IMR-90 (cell line): Measurements from ENCODE around the gene TGM5. TPM values are rescaled to one million over a fixed set of nuclear protein-coding genes. Genes with fewer than 3 reads are reported as not detected.

Source experiments
- ATAC-seq: fragments of 200-7000 bp; cut with Tn5 transposase; 2 replicates; pipeline ENCODE4 v1.9.1; 2020; ENCODE audit warnings: low read depth, mild to moderate bottlenecking, moderate library complexity
- BruUV-seq: library from RNA; stranded (reverse); fragments of 400-500 nt; replicated peaks from 2 replicates; lab custom pipeline; 2021; lab: Mats Ljungman, UMichigan
- CTCF ChIA-PET: fragments of 300-600 bp; formaldehyde crosslinking; extraction: SDS; loops from one replicate; lab custom pipeline; 2021; ENCODE audit warnings: antibody characterized with exemption; lab: Yijun Ruan, JAX
- POLR2A ChIA-PET: fragments of 300-600 bp; sonication (Branson Sonifier 250); formaldehyde crosslinking; loops from one replicate; lab custom pipeline; 2022; ENCODE audit warnings: antibody characterized with exemption; ENCODE audit not compliant: unreplicated experiment; lab: Charles Lee
- DNase-seq: peaks from one replicate; pipeline ENCODE4 v3.0.0; 2013
- H2AFZ ChIP-seq: replicated peaks from 2 replicates; pipeline ENCODE3; 2013; ENCODE audit warnings: low read length, mild to moderate bottlenecking; ENCODE audit not compliant: poor library complexity
- H2AK5ac ChIP-seq: 2 replicates; pipeline ENCODE4 v1.6.1; 2013; ENCODE audit warnings: low read depth, low read length, inconsistent platforms
- H2AK9ac ChIP-seq: replicated peaks from 2 replicates; pipeline ENCODE3; 2013; ENCODE audit warnings: mild to moderate bottlenecking, low read depth, low read length, moderate library complexity; ENCODE audit not compliant: poor library complexity
- H2BK120ac ChIP-seq: 2 replicates; pipeline ENCODE4 v1.6.1; 2013; ENCODE audit warnings: low read depth, low read length, inconsistent platforms
- H2BK15ac ChIP-seq: 3 replicates; pipeline ENCODE4 v1.6.1; 2013; ENCODE audit warnings: low read depth, low read length, inconsistent platforms
- H2BK20ac ChIP-seq: 2 replicates; pipeline ENCODE4 v1.6.1; 2013; ENCODE audit warnings: low read depth, mild to moderate bottlenecking, inconsistent platforms, low read length, moderate library complexity
- H2BK5ac ChIP-seq: 2 replicates; pipeline ENCODE4 v1.6.1; 2013; ENCODE audit warnings: mild to moderate bottlenecking, low read depth, low read length, inconsistent platforms; ENCODE audit not compliant: poor library complexity, severe bottlenecking
- H3K14ac ChIP-seq: replicated peaks from 2 replicates; pipeline ENCODE4 v1.6.1; 2013; ENCODE audit warnings: low read depth, low read length, inconsistent platforms
- H3K18ac ChIP-seq: 2 replicates; pipeline ENCODE4 v1.6.1; 2013; ENCODE audit warnings: low read depth, low read length, control low read depth
- H3K23ac ChIP-seq: 2 replicates; pipeline ENCODE4 v1.6.1; 2013; ENCODE audit warnings: low read depth, low read length, inconsistent platforms
- H3K27ac ChIP-seq: 2 replicates; pipeline ENCODE4 v1.5.1; 2013; ENCODE audit warnings: mild to moderate bottlenecking, control low read depth, low read length; ENCODE audit not compliant: insufficient read depth
- H3K27me3 ChIP-seq: 2 replicates; pipeline ENCODE4 v1.6.1; 2013; ENCODE audit warnings: low read length; ENCODE audit not compliant: control insufficient read depth, insufficient read depth
- H3K36me3 ChIP-seq: 2 replicates; pipeline ENCODE4 v1.6.1; 2013; ENCODE audit warnings: low read length, mixed read lengths; ENCODE audit not compliant: control insufficient read depth, insufficient read depth
- H3K4ac ChIP-seq: 2 replicates; pipeline ENCODE4 v1.6.1; 2013; ENCODE audit warnings: low read depth, low read length, inconsistent platforms
- H3K4me1 ChIP-seq: 2 replicates; pipeline ENCODE4 v1.6.1; 2013; ENCODE audit warnings: low read length, mixed read lengths; ENCODE audit not compliant: control insufficient read depth, insufficient read depth
- H3K4me2 ChIP-seq: 2 replicates; pipeline ENCODE4 v1.6.1; 2013; ENCODE audit warnings: low read depth, mild to moderate bottlenecking, control low read depth, low read length, moderate library complexity
- H3K4me3 ChIP-seq: 2 replicates; pipeline ENCODE4 v1.5.1; 2013; ENCODE audit warnings: low read depth, mild to moderate bottlenecking, control low read depth, low read length, moderate library complexity; ENCODE audit not compliant: insufficient read depth
- H3K56ac ChIP-seq: 2 replicates; pipeline ENCODE4 v1.6.1; 2013; ENCODE audit warnings: low read length, inconsistent platforms; ENCODE audit not compliant: insufficient read depth; ENCODE audit errors: extremely low read depth
- H3K79me1 ChIP-seq, 2 experiments: 2 replicates each; pipeline ENCODE4 v1.6.1; 2013; ENCODE audit warnings: low read length in 2 of 2, inconsistent platforms in 1 of 2, low read depth in 1 of 2
- H3K9ac ChIP-seq: 2 replicates; pipeline ENCODE4 v1.6.1; 2013; ENCODE audit warnings: low read depth, low read length, control low read depth
- H3K9me1 ChIP-seq: 2 replicates; pipeline ENCODE4 v1.6.1; 2013; ENCODE audit warnings: low read length, inconsistent platforms; ENCODE audit not compliant: insufficient read depth
- H3K9me3 ChIP-seq: 2 replicates; pipeline ENCODE4 v1.6.1; 2013; ENCODE audit warnings: low read length; ENCODE audit not compliant: control insufficient read depth, insufficient read depth
- H4K20me1 ChIP-seq: 2 replicates; pipeline ENCODE4 v1.6.1; 2013; ENCODE audit warnings: low read length, inconsistent platforms; ENCODE audit not compliant: insufficient read depth
- H4K5ac ChIP-seq: 2 replicates; pipeline ENCODE4 v1.6.1; 2013; ENCODE audit warnings: mild to moderate bottlenecking, low read depth, low read length, control low read depth
- H4K8ac ChIP-seq, 2 experiments: 2 replicates each; pipeline ENCODE4 v1.6.1; 2013; ENCODE audit warnings: low read depth in 2 of 2, low read length in 2 of 2, control low read depth in 1 of 2, inconsistent platforms in 1 of 2
- H4K91ac ChIP-seq: 2 replicates; pipeline ENCODE4 v1.6.1; 2013; ENCODE audit warnings: low read depth, low read length, inconsistent platforms; ENCODE audit not compliant: insufficient read depth
- BHLHE40 ChIP-seq: fragments of 150-350 bp; IDR thresholded peaks from 2 replicates; pipeline ENCODE4 v1.6.1; 2016; ENCODE audit warnings: mild to moderate bottlenecking, low read depth, low read length
- CEBPB ChIP-seq: IDR thresholded peaks from 2 replicates; pipeline ENCODE4 v1.6.1; 2012; ENCODE audit warnings: low read depth, low read length, improper control_type of control experiment
- CHD1 ChIP-seq: IDR thresholded peaks from 2 replicates; pipeline ENCODE4 v1.6.1; 2012; ENCODE audit warnings: low read depth, low read length, improper control_type of control experiment
- CTCF ChIP-seq: conservative IDR thresholded peaks from 2 replicates; pipeline ENCODE4 v1.5.1; 2012; ENCODE audit warnings: mild to moderate bottlenecking, low read depth, low read length, improper control_type of control experiment
- ELK1 ChIP-seq: fragments of 150-350 bp; IDR thresholded peaks from 2 replicates; pipeline ENCODE4 v1.6.1; 2016; ENCODE audit warnings: low read depth, mild to moderate bottlenecking, low read length, moderate library complexity, borderline replicate concordance
- FOS ChIP-seq: fragments of 150-350 bp; IDR thresholded peaks from 2 replicates; pipeline ENCODE4 v1.6.1; 2016; ENCODE audit warnings: low read depth, low read length
- MAFK ChIP-seq: IDR thresholded peaks from 2 replicates; pipeline ENCODE4 v1.6.1; 2012; ENCODE audit warnings: low read depth, low read length, improper control_type of control experiment
- MAZ ChIP-seq: IDR thresholded peaks from 2 replicates; pipeline ENCODE4 v1.6.1; 2012; ENCODE audit warnings: low read depth, mild to moderate bottlenecking, low read length, improper control_type of control experiment, moderate library complexity, borderline replicate concordance
- MXI1 ChIP-seq: IDR thresholded peaks from 2 replicates; pipeline ENCODE4 v1.6.1; 2012; ENCODE audit warnings: low read depth, mild to moderate bottlenecking, low read length, moderate library complexity, borderline replicate concordance
- NFE2L2 ChIP-seq: fragments of 150-350 bp; IDR thresholded peaks from 2 replicates; pipeline ENCODE4 v1.6.1; 2016; ENCODE audit warnings: low read depth, mild to moderate bottlenecking, low read length
- POLR2A ChIP-seq: IDR thresholded peaks from 2 replicates; pipeline ENCODE4 v1.6.1; 2012; ENCODE audit warnings: mild to moderate bottlenecking, low read depth, low read length
- RAD21 ChIP-seq: IDR thresholded peaks from 2 replicates; pipeline ENCODE4 v1.6.1; 2012; ENCODE audit warnings: low read length, improper control_type of control experiment
- RCOR1 ChIP-seq: IDR thresholded peaks from 2 replicates; pipeline ENCODE4 v1.6.1; 2012; ENCODE audit warnings: mild to moderate bottlenecking, low read length, improper control_type of control experiment; ENCODE audit not compliant: insufficient replicate concordance
- RFX5 ChIP-seq: IDR thresholded peaks from 2 replicates; pipeline ENCODE4 v1.8.0; 2012; ENCODE audit warnings: low read depth, mild to moderate bottlenecking, low read length, moderate library complexity
- SMC3 ChIP-seq: fragments of 150-350 bp; IDR thresholded peaks from 2 replicates; pipeline ENCODE4 v1.6.1; 2016; ENCODE audit warnings: low read depth, mild to moderate bottlenecking, antibody characterized with exemption, low read length, moderate library complexity
- USF2 ChIP-seq: fragments of 150-350 bp; IDR thresholded peaks from 2 replicates; pipeline ENCODE4 v1.6.1; 2017; ENCODE audit warnings: mild to moderate bottlenecking, antibody characterized with exemption, low read length, low read depth
- WGBS, 2 experiments: methylation state at CpG; one replicate each; pipeline versions ENCODE4 v1.1.5 to v1.1.7; 2013; ENCODE audit warnings: missing lambda C conversion rate in 2 of 2; ENCODE audit not compliant: insufficient read length in 1 of 2; ENCODE audit errors: extremely low coverage in 2 of 2; 5-methylcytosine and 5-hydroxymethylcytosine counted together
- dilution Hi-C: fragments of 300-500 bp; cut with HindIII; formaldehyde crosslinking; loops from one replicate; pipeline ENCODE4 v1.14.3; 2018; ENCODE audit warnings: low sequenced_read_pairs; ENCODE audit not compliant: unreplicated experiment
- in situ Hi-C: fragments of 300-500 bp; cut with MboI; formaldehyde crosslinking; loops from 3 replicates; pipeline ENCODE4 v1.14.3; 2019; ENCODE audit warnings: low sequenced_read_pairs, inconsistent platforms, mixed read lengths
- intact Hi-C: fragments of 100-400 bp; cut with micrococcal nuclease; formaldehyde crosslinking; loops from 2 replicates; pipeline ENCODE4 v1.10.0; 2022
- polyA plus RNA-seq, 3 experiments: library from polyadenylated mRNA; depleted of rRNA; stranded (reverse); fragments of >200 nt; gene quantifications; 2 replicates each; pipeline ENCODE4 v1.2.3, GENCODE V29; 2012; ENCODE audit warnings: low replicate concordance in 1 of 3
- total RNA-seq: library from RNA; depleted of rRNA; stranded (reverse); fragments of >200 nt; gene quantifications from 2 replicates; pipeline ENCODE4 v1.2.3, GENCODE V29; 2012

Gene TGM5
- total and polyA plus RNA-seq, 2 of the 4 experiments (the other 2 are of a cell fraction), result not detected

- POLR2A ChIA-PET, result no interaction called here
- no peaks in the 10 kb centered on the region for H3K79me1 ChIP-seq
- H4K20me1 ChIP-seq, result no peaks in the 10 kb centered on the region
- BruUV-seq, result no TSS peak
- no peak overlapping the region for H3K4me3 ChIP-seq
- H3K14ac ChIP-seq, result no peak overlapping the region
- no peaks in the 10 kb centered on the region for H3K36me3 ChIP-seq
- no peak overlapping the region for H4K91ac ChIP-seq
- no peak overlapping the region for H2BK15ac ChIP-seq
- H3K23ac ChIP-seq, result no peak overlapping the region
- no peak overlapping the region for H2AK5ac ChIP-seq
- no peaks in the 10 kb centered on the region for H3K4me1 ChIP-seq
- no peak for DNase-seq
- dilution Hi-C loops (no loop called here), in situ Hi-C loops (no loop called here), intact Hi-C loops (no loop called here)
- no peak overlapping the region for H2BK120ac ChIP-seq
- H3K4ac ChIP-seq, result no peak overlapping the region
- no peak overlapping the region for H3K9ac ChIP-seq
- no peak overlapping the region for H2AFZ ChIP-seq
- H3K4me2 ChIP-seq, result no peak overlapping the region
- no peak overlapping the region for H3K56ac ChIP-seq
- H2BK5ac ChIP-seq, result no peak overlapping the region
- H3K27ac ChIP-seq, result no peak overlapping the region
- H3K9me1 ChIP-seq, result no peaks in the 10 kb centered on the region
- H3K18ac ChIP-seq, result no peak overlapping the region
- WGBS, 2 experiments, result 40% methylated on average over 1 of the region's 5 CpGs; no CpG with 5 or more reads in 1 of the 2 experiments
- H2BK20ac ChIP-seq, result no peak overlapping the region
- TF ChIP-seq CEBPB (no peak), SMC3 (no peak), RFX5 (no peak), CTCF (no peak), FOS (no peak), NFE2L2 (no peak), CHD1 (no peak), MAFK (no peak), ELK1 (no peak), RAD21 (no peak), RCOR1 (no peak), MAZ (no peak), MXI1 (no peak), USF2 (no peak), POLR2A (no peak), BHLHE40 (no peak)
- peaks cover 39% of the 10 kb centered on the region for H3K27me3 ChIP-seq
- CTCF ChIA-PET, result interaction anchor here (1.0 kb wide), 1 partner anchor 11 kb away, joined by 3 read pairs; no protein-coding TSS in a partner anchor
- H3K9me3 ChIP-seq, result no peaks in the 10 kb centered on the region
- no peak for ATAC-seq
- H4K5ac ChIP-seq, result no peak overlapping the region
- no peak overlapping the region for H4K8ac ChIP-seq
- no peak overlapping the region for H2AK9ac ChIP-seq
Observed at GRCh38 chr15:43229977-43230376, 36.8 kb downstream of the TGM5 start.
